ENCODE data around the gene FAM114A2.

DNA sequence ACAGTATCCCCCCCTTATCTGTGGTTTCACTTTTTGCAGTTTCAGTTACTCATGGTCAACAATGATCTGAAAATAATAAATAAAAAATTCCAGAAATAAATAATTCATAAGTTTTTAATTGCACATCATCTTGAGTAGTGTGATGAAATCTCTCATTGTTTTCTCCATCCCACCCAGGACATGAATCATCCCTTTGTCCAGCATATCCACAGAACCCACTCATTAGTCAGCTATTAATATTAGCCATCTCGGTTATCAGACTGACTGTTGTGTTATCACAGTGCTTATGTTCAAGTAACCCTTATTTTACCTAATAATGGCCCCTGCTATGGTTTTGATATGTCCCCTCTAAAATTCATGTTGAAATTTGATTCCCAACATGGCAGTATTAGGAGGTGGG lies 40.7 kb downstream of the FAM114A2 start:
- TF ChIP-seq EZH2 (IDR thresholded peaks at IDR 0.05; ENCODE audit: low read length), result no peak
- TF ChIP-seq, protein P1, sequence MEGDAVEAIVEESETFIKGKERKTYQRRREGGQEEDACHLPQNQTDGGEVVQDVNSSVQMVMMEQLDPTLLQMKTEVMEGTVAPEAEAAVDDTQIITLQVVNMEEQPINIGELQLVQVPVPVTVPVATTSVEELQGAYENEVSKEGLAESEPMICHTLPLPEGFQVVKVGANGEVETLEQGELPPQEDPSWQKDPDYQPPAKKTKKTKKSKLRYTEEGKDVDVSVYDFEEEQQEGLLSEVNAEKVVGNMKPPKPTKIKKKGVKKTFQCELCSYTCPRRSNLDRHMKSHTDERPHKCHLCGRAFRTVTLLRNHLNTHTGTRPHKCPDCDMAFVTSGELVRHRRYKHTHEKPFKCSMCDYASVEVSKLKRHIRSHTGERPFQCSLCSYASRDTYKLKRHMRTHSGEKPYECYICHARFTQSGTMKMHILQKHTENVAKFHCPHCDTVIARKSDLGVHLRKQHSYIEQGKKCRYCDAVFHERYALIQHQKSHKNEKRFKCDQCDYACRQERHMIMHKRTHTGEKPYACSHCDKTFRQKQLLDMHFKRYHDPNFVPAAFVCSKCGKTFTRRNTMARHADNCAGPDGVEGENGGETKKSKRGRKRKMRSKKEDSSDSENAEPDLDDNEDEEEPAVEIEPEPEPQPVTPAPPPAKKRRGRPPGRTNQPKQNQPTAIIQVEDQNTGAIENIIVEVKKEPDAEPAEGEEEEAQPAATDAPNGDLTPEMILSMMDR (optimal IDR thresholded peaks at IDR 0.05 in 1 of 3, IDR thresholded peaks at IDR 0.05 in 1 of 3, conservative IDR thresholded peaks at IDR 0.05 in 1 of 3; ENCODE audit: extremely low read depth in 1 of 3, insufficient read depth in 2 of 3, low read length in 3 of 3), result no peak

All from keratinocyte (primary cell).